HG03039 (cell line): Measurements from ENCODE around the gene FCRLA.
"Not testable (repeated sequence)": the region's sequence is repeated elsewhere in the genome, so short reads cannot be mapped to it uniquely, and the experiment has no call there.

Experiments
- ATAC-seq: cut with Tn5 transposase; IDR thresholded peaks from one replicate; pipeline ENCODE4 v1.9.1; 2021; ENCODE audit warnings: mild to moderate bottlenecking, moderate library complexity; ENCODE audit not compliant: unreplicated experiment

The FCRLA gene

GRCh38 chr1:161706482-161707347 is at the start of gene FCRLA:
FCRLA (plus strand) TSS chr1:161707229; CDS start chr1:161707265, 36 bp downstream.
- peak; percentile 63 for ATAC-seq

GRCh38 chr1:161658524-161658923 is 48.5 kb upstream of the FCRLA start:
- ATAC-seq = not testable (repeated sequence)

- not testable (repeated sequence) for ATAC-seq
These were observed 45.2 kb upstream of the FCRLA start for GRCh38 chr1:161661660-161662311.

- ATAC-seq = peak; percentile 68
These were observed 44.2 kb upstream of the FCRLA start, which contains the start of gene FCGR2B for GRCh38 chr1:161662684-161663339. FCGR2B (plus strand) TSS chr1:161663143; CDS start chr1:161663242, 99 bp downstream.

- ATAC-seq = not testable (repeated sequence)
These were observed 43.5 kb upstream of the FCRLA start for GRCh38 chr1:161663569-161663968.

GRCh38 chr1:161664689-161665088 is 42.3 kb upstream of the FCRLA start:
- not testable (repeated sequence) for ATAC-seq

GRCh38 chr1:161671045-161672020 is 35.7 kb upstream of the FCRLA start:
- not testable (repeated sequence) for ATAC-seq

GRCh38 chr1:161673437-161673836 is 33.6 kb upstream of the FCRLA start:
- not testable (repeated sequence) for ATAC-seq

- ATAC-seq = not testable (repeated sequence)
These were observed 32.6 kb upstream of the FCRLA start for GRCh38 chr1:161674447-161674846.

- not testable (repeated sequence) for ATAC-seq
These were observed 32.1 kb upstream of the FCRLA start for GRCh38 chr1:161674908-161675307.

GRCh38 chr1:161676441-161676840 is 30.6 kb upstream of the FCRLA start:
- ATAC-seq = no peak

- ATAC-seq = no peak
These were observed 29.9 kb upstream of the FCRLA start for GRCh38 chr1:161676958-161677689.

GRCh38 chr1:161678500-161678899 is 28.5 kb upstream of the FCRLA start:
- no peak for ATAC-seq

- ATAC-seq = no peak
These were observed 25.1 kb upstream of the FCRLA start for GRCh38 chr1:161681879-161682278.

- ATAC-seq = no peak
These were observed 18.1 kb upstream of the FCRLA start for GRCh38 chr1:161688946-161689345.

GRCh38 chr1:161691846-161692245 is 15.2 kb upstream of the FCRLA start:
- ATAC-seq = no peak

GRCh38 chr1:161693020-161693712 is 13.9 kb upstream of the FCRLA start:
- not testable (repeated sequence) for ATAC-seq

GRCh38 chr1:161698302-161698701 is 8.7 kb upstream of the FCRLA start:
- ATAC-seq = not testable (repeated sequence)

- ATAC-seq = no peak
These were observed 4.8 kb upstream of the FCRLA start for GRCh38 chr1:161702250-161702649.
